Metanephros (tissue), 2 donors: ENCODE data around the gene MMP24. TPM values are rescaled to one million over a fixed set of nuclear protein-coding genes. Genes with fewer than 3 reads are reported as not detected.

Experiments
- small RNA-seq: library from RNA; depleted of rRNA; stranded (forward); fragments of <200 nt; gene quantifications from one replicate; pipeline ENCODE3, GENCODE V24; 2014; ENCODE audit warnings: low replicate concordance
- total RNA-seq: library from RNA; depleted of rRNA; stranded (reverse); fragments of >200 nt; gene quantifications from one replicate; pipeline ENCODE4 v1.2.3, GENCODE V29; 2014

MMP24 gene
- 1.9 TPM for total RNA-seq

GRCh38 chr20:35226126-35226883, at the start of gene MMP24:
Gene MMP24 (plus strand): TSS chr20:35226690. CDS start chr20:35226739, 49 bp downstream.

GRCh38 chr20:35277531-35278395, 51.3 kb downstream of the MMP24 start, which contains the start of gene MMP24OS:
Gene MMP24OS (minus strand): TSS chr20:35278122. CDS start chr20:35277929, 193 bp downstream.

GRCh38 chr20:35284267-35284991, 57.9 kb downstream of the MMP24 start, which contains the start of gene EIF6:
Gene EIF6 (minus strand): TSS chr20:35284772. CDS start chr20:35284487, 285 bp downstream.

GRCh38 chr20:35291654-35292503, 65.4 kb downstream of the MMP24 start, which contains the start of gene FAM83C:
Gene FAM83C (minus strand): TSS chr20:35292425. CDS start chr20:35292304, 121 bp downstream.

Small RNA genes lying within 50 kb of the gene (small RNA-seq; reads per million reads assigned to genes)
- gene MT1P3 (not detected), gene RNA5SP483 (not detected)

Other genes starting within 250 kb of the MMP24 start
- 58.4 TPM for gene TRPC4AP, start 133.9 kb upstream of the MMP24 start, total RNA-seq
- 19.2 TPM for gene EDEM2, start 79.4 kb upstream of the MMP24 start, total RNA-seq
- gene PROCR, start 54.6 kb upstream of the MMP24 start, total RNA-seq = 22.4 TPM
- 19.6 TPM for gene MMP24OS, start 51.4 kb downstream of the MMP24 start, total RNA-seq
- 103 TPM for gene EIF6, start 58.1 kb downstream of the MMP24 start, total RNA-seq
- not detected for gene FAM83C, start 65.7 kb downstream of the MMP24 start, total RNA-seq
- 41.1 TPM for gene UQCC1, start 185.3 kb downstream of the MMP24 start, total RNA-seq
- 0.12 TPM for gene GDF5, start 211.5 kb downstream of the MMP24 start, total RNA-seq
- 21.4 TPM for gene CEP250, start 228.9 kb downstream of the MMP24 start, total RNA-seq